ENCODE measurements around the gene BIN1.

GRCh38 chr2:127149384-127149783, 42.4 kb upstream of the BIN1 start:
- TF ChIP-seq CTCF (IDR thresholded peaks at IDR 0.05 in 4 of 5, conservative IDR thresholded peaks at IDR 0.05 in 1 of 5) = no peak
- no peak for TF ChIP-seq POLR2A (IDR thresholded peaks at IDR 0.05)

All from gastrocnemius medialis (tissue), 4 donors.